Activated naive CD4-positive, alpha-beta T cell (primary cell): ENCODE results near the gene PTTG1IP.
A peak's percentile ranks its signal among the peaks of the same experiment; 100 is the strongest.

Experiments used
- DNase-seq, 4 experiments: peaks; one replicate each; lab custom pipeline; 2025; lab: John Stamatoyannopoulos, UW

PTTG1IP gene

GRCh38 chr21:44801468-44802395 is 71.8 kb downstream of the PTTG1IP start, which contains the start of gene UBE2G2:
Gene UBE2G2 (minus strand): TSS chr21:44801820. CDS start chr21:44801748, 72 bp downstream.
- peak; percentile 74 to 82 (median 78) for DNase-seq

DNA sequence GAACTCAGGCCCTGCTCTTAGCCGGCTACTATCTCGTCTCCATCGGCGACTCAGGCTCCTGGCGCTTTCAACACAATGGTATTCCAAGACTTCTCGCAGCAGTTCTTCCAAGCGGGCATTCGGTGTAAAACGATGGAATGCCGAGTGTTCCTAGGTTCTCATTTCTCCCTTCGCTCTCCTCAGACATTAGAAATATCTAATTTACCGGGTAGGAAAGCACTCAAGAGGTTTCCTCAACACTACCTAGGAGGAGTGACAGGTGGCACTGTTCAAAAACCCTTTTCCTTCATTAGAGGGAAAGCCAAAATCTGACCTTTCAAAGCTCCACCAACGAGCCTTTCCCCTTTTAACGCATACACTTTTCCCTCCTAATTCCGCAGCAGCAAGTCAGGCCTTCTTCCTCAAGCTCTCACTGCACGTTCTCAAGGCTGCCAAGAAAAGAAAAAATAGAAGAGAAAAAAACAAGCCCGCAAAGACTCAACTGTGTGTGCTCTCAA is 72.5 kb downstream of the PTTG1IP start:
- no peak for DNase-seq

- DNase-seq, result no peak
Observed at GRCh38 chr21:44800103-44800502, 73.4 kb downstream of the PTTG1IP start.

DNA sequence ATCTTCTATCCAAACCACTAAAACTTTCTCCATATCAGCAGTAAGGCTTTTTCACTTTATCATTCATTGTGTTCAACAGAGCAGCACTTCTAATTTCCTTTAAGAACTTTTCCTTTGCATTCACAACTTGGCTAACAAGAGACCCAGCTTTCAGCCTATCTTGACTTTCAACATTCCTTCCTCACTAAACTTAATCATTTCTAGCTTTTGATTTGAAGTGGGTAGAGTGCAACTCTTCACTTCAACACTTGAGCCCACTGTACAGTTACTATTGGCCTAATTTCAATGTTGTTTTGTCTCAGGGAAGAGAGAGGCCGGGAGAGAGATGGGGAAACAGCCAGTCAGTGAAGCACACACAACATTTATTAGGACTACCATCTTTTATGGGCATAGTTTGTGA is 73.8 kb downstream of the PTTG1IP start:
- no peak for DNase-seq
